ENCODE results near the gene CCSAP.
A peak's percentile ranks its signal among the peaks of the same experiment; 100 is the strongest.
"Not testable (repeated sequence)": the region's sequence is repeated elsewhere in the genome, so short reads cannot be mapped to it uniquely, and the experiment has no call there.

Gene CCSAP

DNA sequence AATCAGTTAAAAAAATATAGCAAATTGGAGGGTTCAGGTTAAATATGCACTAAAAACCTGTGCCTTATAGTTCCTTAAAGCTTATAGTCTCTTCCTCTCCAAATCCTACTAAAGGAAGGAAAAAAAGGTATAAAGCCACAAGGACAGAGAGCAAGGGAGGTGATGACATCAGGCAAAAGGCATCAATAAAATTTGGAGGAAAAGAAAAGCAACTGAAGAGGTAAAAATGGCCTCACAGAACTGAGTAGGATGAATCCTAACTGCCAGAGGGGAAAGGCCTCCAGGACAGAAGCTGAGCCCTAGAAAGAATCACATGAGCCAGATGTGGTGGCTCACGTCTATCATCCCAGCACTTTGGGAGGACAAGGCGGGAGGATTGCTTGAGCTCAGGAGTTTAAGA lies 8.1 kb downstream of the CCSAP start:
- Histone ChIP-seq H4K20me1 (ENCODE audit: insufficient read depth, low read length) (peaks cover 10% of the 10 kb centered on the region; the same call in 1 of the 2 replicates), H3K4me3 (ENCODE audit: low read length) (no peak overlapping the region), H2AFZ (ENCODE audit: low read depth, low read length) (no peak overlapping the region), H3K36me3 (replicated peaks; ENCODE audit: low read depth, low read length) (peaks cover 7% of the 10 kb centered on the region), H3K9me3 (ENCODE audit: insufficient read depth, low read length) (no peaks in the 10 kb centered on the region), H3K4me1 (ENCODE audit: low read length) (peaks cover 12% of the 10 kb centered on the region), H3K4me2 (ENCODE audit: low read length) (no peak overlapping the region), H3K27ac (ENCODE audit: low read length) (no peak overlapping the region), H3K27me3 (ENCODE audit: low read depth, low read length) (no peaks in the 10 kb centered on the region), H3K9ac (ENCODE audit: low read length) (no peak overlapping the region), H3K79me2 (ENCODE audit: low read length) (peaks cover 29% of the 10 kb centered on the region)
- TF ChIP-seq EZH2phosphoT487 (IDR thresholded peaks at IDR 0.05; ENCODE audit: low read depth): no peak
- TF ChIP-seq, protein P1, sequence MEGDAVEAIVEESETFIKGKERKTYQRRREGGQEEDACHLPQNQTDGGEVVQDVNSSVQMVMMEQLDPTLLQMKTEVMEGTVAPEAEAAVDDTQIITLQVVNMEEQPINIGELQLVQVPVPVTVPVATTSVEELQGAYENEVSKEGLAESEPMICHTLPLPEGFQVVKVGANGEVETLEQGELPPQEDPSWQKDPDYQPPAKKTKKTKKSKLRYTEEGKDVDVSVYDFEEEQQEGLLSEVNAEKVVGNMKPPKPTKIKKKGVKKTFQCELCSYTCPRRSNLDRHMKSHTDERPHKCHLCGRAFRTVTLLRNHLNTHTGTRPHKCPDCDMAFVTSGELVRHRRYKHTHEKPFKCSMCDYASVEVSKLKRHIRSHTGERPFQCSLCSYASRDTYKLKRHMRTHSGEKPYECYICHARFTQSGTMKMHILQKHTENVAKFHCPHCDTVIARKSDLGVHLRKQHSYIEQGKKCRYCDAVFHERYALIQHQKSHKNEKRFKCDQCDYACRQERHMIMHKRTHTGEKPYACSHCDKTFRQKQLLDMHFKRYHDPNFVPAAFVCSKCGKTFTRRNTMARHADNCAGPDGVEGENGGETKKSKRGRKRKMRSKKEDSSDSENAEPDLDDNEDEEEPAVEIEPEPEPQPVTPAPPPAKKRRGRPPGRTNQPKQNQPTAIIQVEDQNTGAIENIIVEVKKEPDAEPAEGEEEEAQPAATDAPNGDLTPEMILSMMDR (IDR thresholded peaks at IDR 0.05; ENCODE audit: low read depth, low read length): no peak

DNA sequence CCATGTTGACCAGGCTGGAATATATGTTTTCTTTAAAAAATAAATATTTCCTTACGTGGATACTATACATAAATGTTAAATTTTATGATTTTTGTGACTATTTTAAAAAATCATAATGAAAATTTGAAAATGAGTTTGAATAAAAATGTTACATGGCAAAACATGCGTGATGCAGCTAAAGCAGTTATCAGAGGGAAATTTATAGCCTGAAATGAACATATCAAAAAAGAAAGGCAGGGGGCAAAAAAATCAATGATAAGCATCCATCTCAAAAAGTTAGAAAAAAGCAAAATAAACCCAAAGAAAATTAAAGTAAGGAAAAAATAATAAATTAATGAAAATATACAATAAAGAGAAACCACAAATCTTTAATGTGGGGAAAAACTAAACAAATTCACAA lies 8.6 kb downstream of the CCSAP start:
- Histone ChIP-seq H3K27me3 (ENCODE audit: low read depth, low read length) (no peaks in the 10 kb centered on the region), H3K9ac (ENCODE audit: low read length) (no peak overlapping the region), H3K4me2 (ENCODE audit: low read length) (no peak overlapping the region), H3K4me1 (ENCODE audit: low read length) (peaks cover 16% of the 10 kb centered on the region), H4K20me1 (ENCODE audit: insufficient read depth, low read length) (peaks cover 8% of the 10 kb centered on the region; the same call in 1 of the 2 replicates), H3K27ac (ENCODE audit: low read length) (no peak overlapping the region), H2AFZ (ENCODE audit: low read depth, low read length) (no peak overlapping the region), H3K9me3 (ENCODE audit: insufficient read depth, low read length) (no peaks in the 10 kb centered on the region), H3K79me2 (ENCODE audit: low read length) (peaks cover 25% of the 10 kb centered on the region), H3K4me3 (ENCODE audit: low read length) (no peak overlapping the region), H3K36me3 (replicated peaks; ENCODE audit: low read depth, low read length) (peaks cover 4% of the 10 kb centered on the region)
- TF ChIP-seq EZH2phosphoT487 (IDR thresholded peaks at IDR 0.05; ENCODE audit: low read depth): no peak
- TF ChIP-seq, protein P1 (IDR thresholded peaks at IDR 0.05; ENCODE audit: low read depth, low read length): no peak

DNA sequence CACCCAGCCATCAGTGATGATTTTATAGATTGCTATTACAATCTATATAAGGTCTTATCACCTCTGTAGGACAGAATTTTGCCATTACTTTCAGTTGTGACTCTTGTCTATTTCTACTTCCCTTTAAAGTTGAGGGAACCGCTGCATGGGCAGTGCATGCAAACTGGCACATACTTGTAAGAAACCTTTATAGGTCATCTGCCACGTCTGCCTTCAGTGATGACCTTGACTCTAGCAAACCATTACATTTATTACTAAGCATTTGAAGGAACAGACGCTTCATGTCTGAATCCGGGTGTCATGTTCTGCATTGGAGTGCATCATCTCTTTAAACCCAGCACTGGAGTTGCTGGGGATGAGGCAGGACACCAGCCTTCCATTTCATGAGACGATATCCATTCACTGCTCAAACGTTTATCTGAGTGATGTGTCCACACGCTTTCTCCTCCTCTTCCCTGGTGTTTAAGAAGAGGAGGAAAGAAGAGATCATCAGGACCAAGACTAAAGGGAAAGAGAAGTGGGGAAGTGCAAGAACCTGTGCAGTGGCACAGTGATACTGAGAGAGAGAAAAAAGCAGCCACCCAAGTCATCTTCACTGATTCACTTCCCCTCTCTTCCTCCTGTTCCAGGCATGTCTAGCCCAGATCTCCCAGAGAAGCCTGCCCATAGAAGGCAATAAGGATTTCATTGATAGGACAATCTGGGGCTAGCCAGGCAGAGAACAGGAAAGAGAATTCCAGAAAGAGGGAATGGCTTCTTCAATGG lies 14.1 kb downstream of the CCSAP start:
- H3K27ac ChIP-seq (ENCODE audit: low read length): peak overlapping the region; percentile 72
- H3K4me2 ChIP-seq (ENCODE audit: low read length): peak overlapping the region; percentile 67
- H3K36me3 ChIP-seq (replicated peaks; ENCODE audit: low read depth, low read length): peaks cover 31% of the 10 kb centered on the region

DNA sequence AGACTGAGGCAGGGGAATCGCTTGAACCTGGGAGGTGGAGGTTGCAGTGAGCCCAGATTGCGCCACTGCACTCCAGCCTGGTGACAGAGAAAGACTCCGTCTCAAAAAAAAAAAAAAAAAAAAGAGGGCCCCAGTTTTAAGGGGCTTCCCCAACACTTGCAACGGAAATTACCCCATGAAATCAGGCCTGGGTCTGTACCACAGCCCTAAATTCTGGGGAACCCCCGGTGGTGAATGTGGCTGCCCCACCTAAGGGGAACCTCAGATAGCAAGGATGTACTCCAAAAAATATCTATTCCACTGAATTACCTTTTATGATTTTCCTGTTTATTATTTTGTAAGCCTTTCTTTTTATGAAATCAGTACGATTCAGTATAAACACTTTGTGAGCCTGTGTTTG lies 15.1 kb downstream of the CCSAP start:
- not testable (repeated sequence) for H3K27me3 ChIP-seq (ENCODE audit: low read depth, low read length); H2AFZ ChIP-seq (ENCODE audit: low read depth, low read length); H3K79me2 ChIP-seq (ENCODE audit: low read length); H3K9me3 ChIP-seq (ENCODE audit: insufficient read depth, low read length); H3K9ac ChIP-seq (ENCODE audit: low read length)
- Histone ChIP-seq H3K4me2 (ENCODE audit: low read length) (peak overlapping the region; percentile 67), H4K20me1 (ENCODE audit: insufficient read depth, low read length) (peaks cover 20% of the 10 kb centered on the region), H3K27ac (ENCODE audit: low read length) (peak overlapping the region; percentile 72), H3K36me3 (replicated peaks; ENCODE audit: low read depth, low read length) (peaks cover 41% of the 10 kb centered on the region), H3K4me1 (ENCODE audit: low read length) (peaks cover 55% of the 10 kb centered on the region), H3K4me3 (ENCODE audit: low read length) (peak overlapping the region; percentile 5; the same call in 1 of the 2 replicates)

More for the DNA sequence above, 14.1 kb downstream of the CCSAP start:
- Histone ChIP-seq H3K79me2 (ENCODE audit: low read length) (peaks cover 7% of the 10 kb centered on the region; the same call in 1 of the 2 replicates), H2AFZ (ENCODE audit: low read depth, low read length) (no peak overlapping the region), H4K20me1 (ENCODE audit: insufficient read depth, low read length) (peaks cover 20% of the 10 kb centered on the region), H3K4me3 (ENCODE audit: low read length) (peak overlapping the region; percentile 38; the same call in 1 of the 2 replicates), H3K27me3 (ENCODE audit: low read depth, low read length) (no peaks in the 10 kb centered on the region), H3K4me1 (ENCODE audit: low read length) (peaks cover 55% of the 10 kb centered on the region), H3K9ac (ENCODE audit: low read length) (no peak overlapping the region; the same call in 1 of the 2 replicates), H3K9me3 (ENCODE audit: insufficient read depth, low read length) (no peaks in the 10 kb centered on the region)
- TF ChIP-seq, protein P1 (IDR thresholded peaks at IDR 0.05; ENCODE audit: low read depth, low read length): no peak
- no peak for TF ChIP-seq EZH2phosphoT487 (IDR thresholded peaks at IDR 0.05; ENCODE audit: low read depth)

Data from OCI-LY3 (cell line).